ENCODE results near the gene CCDC85C. TPM values are rescaled to one million over a fixed set of nuclear protein-coding genes. Genes with fewer than 3 reads are reported as not detected.

The CCDC85C gene
- total and polyA plus RNA-seq, 4 donors = 4.0 to 23.9 (median 9.6) TPM

DNA sequence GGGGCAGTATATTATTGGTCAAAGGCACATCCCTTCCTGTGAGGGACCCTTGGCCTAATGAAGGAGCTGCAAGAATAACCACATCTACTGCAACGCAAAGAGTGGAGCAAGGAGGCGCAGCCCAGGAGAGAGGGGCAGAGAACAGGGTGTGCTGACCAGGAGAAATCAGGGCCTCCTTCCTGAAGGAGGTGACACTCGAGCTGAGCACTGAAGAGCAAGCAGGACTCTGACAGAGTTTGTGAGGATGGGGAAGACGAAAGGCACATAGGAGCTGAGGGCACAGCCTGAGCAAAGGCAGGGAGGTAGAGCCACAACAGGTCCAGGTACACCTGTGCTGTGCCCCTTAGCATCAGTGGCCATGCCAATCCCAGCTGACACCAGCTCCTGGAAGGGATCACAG is 60.6 kb downstream of the CCDC85C start:
- TF ChIP-seq TAF1 (conservative IDR thresholded peaks at IDR 0.05) (no peak), YY1 (IDR thresholded peaks at IDR 0.05) (no peak), SP1 (IDR thresholded peaks at IDR 0.05) (no peak), NR2F2 (IDR thresholded peaks at IDR 0.05) (no peak), RAD21 (IDR thresholded peaks at IDR 0.05) (no peak), RXRA (IDR thresholded peaks at IDR 0.05) (no peak), FOXA2 (IDR thresholded peaks at IDR 0.05) (no peak), HNF4A (conservative IDR thresholded peaks at IDR 0.05) (no peak), GABPA (IDR thresholded peaks at IDR 0.05 in 1 of 2, conservative IDR thresholded peaks at IDR 0.05 in 1 of 2) (no peak), HNF4G (IDR thresholded peaks at IDR 0.05) (no peak), JUND (IDR thresholded peaks at IDR 0.05) (no peak)
- TF ChIP-seq, protein P1, sequence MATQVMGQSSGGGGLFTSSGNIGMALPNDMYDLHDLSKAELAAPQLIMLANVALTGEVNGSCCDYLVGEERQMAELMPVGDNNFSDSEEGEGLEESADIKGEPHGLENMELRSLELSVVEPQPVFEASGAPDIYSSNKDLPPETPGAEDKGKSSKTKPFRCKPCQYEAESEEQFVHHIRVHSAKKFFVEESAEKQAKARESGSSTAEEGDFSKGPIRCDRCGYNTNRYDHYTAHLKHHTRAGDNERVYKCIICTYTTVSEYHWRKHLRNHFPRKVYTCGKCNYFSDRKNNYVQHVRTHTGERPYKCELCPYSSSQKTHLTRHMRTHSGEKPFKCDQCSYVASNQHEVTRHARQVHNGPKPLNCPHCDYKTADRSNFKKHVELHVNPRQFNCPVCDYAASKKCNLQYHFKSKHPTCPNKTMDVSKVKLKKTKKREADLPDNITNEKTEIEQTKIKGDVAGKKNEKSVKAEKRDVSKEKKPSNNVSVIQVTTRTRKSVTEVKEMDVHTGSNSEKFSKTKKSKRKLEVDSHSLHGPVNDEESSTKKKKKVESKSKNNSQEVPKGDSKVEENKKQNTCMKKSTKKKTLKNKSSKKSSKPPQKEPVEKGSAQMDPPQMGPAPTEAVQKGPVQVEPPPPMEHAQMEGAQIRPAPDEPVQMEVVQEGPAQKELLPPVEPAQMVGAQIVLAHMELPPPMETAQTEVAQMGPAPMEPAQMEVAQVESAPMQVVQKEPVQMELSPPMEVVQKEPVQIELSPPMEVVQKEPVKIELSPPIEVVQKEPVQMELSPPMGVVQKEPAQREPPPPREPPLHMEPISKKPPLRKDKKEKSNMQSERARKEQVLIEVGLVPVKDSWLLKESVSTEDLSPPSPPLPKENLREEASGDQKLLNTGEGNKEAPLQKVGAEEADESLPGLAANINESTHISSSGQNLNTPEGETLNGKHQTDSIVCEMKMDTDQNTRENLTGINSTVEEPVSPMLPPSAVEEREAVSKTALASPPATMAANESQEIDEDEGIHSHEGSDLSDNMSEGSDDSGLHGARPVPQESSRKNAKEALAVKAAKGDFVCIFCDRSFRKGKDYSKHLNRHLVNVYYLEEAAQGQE (IDR thresholded peaks at IDR 0.05) = no peak
- TF ChIP-seq, protein P2, sequence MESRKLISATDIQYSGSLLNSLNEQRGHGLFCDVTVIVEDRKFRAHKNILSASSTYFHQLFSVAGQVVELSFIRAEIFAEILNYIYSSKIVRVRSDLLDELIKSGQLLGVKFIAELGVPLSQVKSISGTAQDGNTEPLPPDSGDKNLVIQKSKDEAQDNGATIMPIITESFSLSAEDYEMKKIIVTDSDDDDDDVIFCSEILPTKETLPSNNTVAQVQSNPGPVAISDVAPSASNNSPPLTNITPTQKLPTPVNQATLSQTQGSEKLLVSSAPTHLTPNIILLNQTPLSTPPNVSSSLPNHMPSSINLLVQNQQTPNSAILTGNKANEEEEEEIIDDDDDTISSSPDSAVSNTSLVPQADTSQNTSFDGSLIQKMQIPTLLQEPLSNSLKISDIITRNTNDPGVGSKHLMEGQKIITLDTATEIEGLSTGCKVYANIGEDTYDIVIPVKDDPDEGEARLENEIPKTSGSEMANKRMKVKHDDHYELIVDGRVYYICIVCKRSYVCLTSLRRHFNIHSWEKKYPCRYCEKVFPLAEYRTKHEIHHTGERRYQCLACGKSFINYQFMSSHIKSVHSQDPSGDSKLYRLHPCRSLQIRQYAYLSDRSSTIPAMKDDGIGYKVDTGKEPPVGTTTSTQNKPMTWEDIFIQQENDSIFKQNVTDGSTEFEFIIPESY (IDR thresholded peaks at IDR 0.05) = no peak
- TF ChIP-seq, protein P3, sequence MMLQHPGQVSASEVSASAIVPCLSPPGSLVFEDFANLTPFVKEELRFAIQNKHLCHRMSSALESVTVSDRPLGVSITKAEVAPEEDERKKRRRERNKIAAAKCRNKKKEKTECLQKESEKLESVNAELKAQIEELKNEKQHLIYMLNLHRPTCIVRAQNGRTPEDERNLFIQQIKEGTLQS (IDR thresholded peaks at IDR 0.05) = no peak
- TF ChIP-seq, protein P4, sequence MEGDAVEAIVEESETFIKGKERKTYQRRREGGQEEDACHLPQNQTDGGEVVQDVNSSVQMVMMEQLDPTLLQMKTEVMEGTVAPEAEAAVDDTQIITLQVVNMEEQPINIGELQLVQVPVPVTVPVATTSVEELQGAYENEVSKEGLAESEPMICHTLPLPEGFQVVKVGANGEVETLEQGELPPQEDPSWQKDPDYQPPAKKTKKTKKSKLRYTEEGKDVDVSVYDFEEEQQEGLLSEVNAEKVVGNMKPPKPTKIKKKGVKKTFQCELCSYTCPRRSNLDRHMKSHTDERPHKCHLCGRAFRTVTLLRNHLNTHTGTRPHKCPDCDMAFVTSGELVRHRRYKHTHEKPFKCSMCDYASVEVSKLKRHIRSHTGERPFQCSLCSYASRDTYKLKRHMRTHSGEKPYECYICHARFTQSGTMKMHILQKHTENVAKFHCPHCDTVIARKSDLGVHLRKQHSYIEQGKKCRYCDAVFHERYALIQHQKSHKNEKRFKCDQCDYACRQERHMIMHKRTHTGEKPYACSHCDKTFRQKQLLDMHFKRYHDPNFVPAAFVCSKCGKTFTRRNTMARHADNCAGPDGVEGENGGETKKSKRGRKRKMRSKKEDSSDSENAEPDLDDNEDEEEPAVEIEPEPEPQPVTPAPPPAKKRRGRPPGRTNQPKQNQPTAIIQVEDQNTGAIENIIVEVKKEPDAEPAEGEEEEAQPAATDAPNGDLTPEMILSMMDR (IDR thresholded peaks at IDR 0.05; ENCODE audit: low read depth, low read length, missing input control) = no peak
- TF ChIP-seq, protein P5, sequence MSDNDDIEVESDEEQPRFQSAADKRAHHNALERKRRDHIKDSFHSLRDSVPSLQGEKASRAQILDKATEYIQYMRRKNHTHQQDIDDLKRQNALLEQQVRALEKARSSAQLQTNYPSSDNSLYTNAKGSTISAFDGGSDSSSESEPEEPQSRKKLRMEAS (IDR thresholded peaks at IDR 0.05) = no peak
- no peak overlapping the region for H3K4me3 ChIP-seq (ENCODE audit: low read depth in 1 of 3, low read length in 3 of 3)
- H3K9me3 ChIP-seq (ENCODE audit: control insufficient read depth in 4 of 4, low read length in 3 of 4) = no peaks in the 10 kb centered on the region
- H3K4me1 ChIP-seq (ENCODE audit: control insufficient read depth in 4 of 4, insufficient read depth in 4 of 4, low read length in 3 of 4) = peaks cover 4 to 23% (median 16%) of the 10 kb centered on the region in 4 donors
- DNase-seq (ENCODE audit: low spot score) = no peak
- no peaks in the 10 kb centered on the region for H3K27me3 ChIP-seq (ENCODE audit: control insufficient read depth in 4 of 4, insufficient read depth in 4 of 4, low read length in 3 of 4)
- no peaks in the 10 kb centered on the region for H3K36me3 ChIP-seq (ENCODE audit: control insufficient read depth in 4 of 4, insufficient read depth in 3 of 4, low read depth in 1 of 4, low read length in 3 of 4)
- no peak overlapping the region for H3K9ac ChIP-seq (ENCODE audit: low read depth in 1 of 2, low read length in 2 of 2)
- no peak overlapping the region for H3K27ac ChIP-seq (ENCODE audit: low read depth in 1 of 2, low read length in 2 of 2)
- 93% methylated on average over 4 of the region's 4 CpGs for WGBS

DNA sequence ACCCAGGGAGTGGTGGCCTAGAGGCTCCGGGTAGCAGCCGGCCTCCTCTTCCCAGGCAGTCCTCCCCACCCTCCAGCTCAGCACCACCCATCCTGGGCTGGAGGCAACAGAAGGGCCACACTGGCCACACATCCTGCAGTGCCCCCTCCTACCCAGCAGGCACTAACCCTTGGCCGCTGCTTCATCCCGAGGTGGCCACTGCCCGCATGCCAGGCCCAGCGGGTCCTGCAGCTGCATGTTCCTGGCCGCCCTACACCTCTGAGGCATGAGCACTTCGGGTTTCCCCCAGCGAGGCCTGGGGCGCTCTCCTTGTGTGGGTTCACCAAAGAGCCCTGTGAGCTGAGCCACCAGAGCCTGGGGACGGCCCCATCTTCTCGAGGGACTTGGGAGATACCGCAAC is 61.4 kb downstream of the CCDC85C start:
- Histone ChIP-seq H3K36me3 (ENCODE audit: control insufficient read depth in 4 of 4, insufficient read depth in 3 of 4, low read depth in 1 of 4, low read length in 3 of 4) (no peaks in the 10 kb centered on the region), H3K4me1 (ENCODE audit: control insufficient read depth in 4 of 4, insufficient read depth in 4 of 4, low read length in 3 of 4) (peaks cover 4 to 25% (median 16%) of the 10 kb centered on the region in 4 donors), H3K9ac (ENCODE audit: low read depth in 1 of 2, low read length in 2 of 2) (no peak overlapping the region), H3K9me3 (ENCODE audit: control insufficient read depth in 4 of 4, low read length in 3 of 4) (no peaks in the 10 kb centered on the region), H3K4me3 (ENCODE audit: low read depth in 1 of 3, low read length in 3 of 3) (no peak overlapping the region), H3K27ac (ENCODE audit: low read depth in 1 of 2, low read length in 2 of 2) (no peak overlapping the region), H3K27me3 (ENCODE audit: control insufficient read depth in 4 of 4, insufficient read depth in 4 of 4, low read length in 3 of 4) (no peaks in the 10 kb centered on the region)
- DNase-seq (ENCODE audit: low spot score) = no peak
- TF ChIP-seq EGR1 (IDR thresholded peaks at IDR 0.05; ENCODE audit: low read depth in 2 of 2) (no peak), GABPA (IDR thresholded peaks at IDR 0.05 in 1 of 2, conservative IDR thresholded peaks at IDR 0.05 in 1 of 2) (no peak), HNF4A (conservative IDR thresholded peaks at IDR 0.05) (no peak), JUND (IDR thresholded peaks at IDR 0.05) (no peak)
- TF ChIP-seq, protein P2 (IDR thresholded peaks at IDR 0.05) = no peak
- TF ChIP-seq, protein P1 (IDR thresholded peaks at IDR 0.05) = no peak
- TF ChIP-seq, protein P3 (IDR thresholded peaks at IDR 0.05) = no peak
- WGBS = 92% methylated on average over 13 of the region's 13 CpGs

Data from liver (tissue), 9 donors.